KMS-11 (cell line): ENCODE results near the gene AFF3.

Experiments
- H2AFZ ChIP-seq: fragments of 200-600 bp; sonication (generic); 2 replicates; pipeline ENCODE4 v1.6.1; 2016; ENCODE audit warnings: antibody characterized with exemption, mixed run types, low read depth
- H3K27ac ChIP-seq: fragments of 200-600 bp; sonication (generic); 2 replicates; pipeline ENCODE4 v1.6.1; 2016; ENCODE audit warnings: mild to moderate bottlenecking, mixed run types
- H3K27me3 ChIP-seq: fragments of 200-600 bp; sonication (generic); 2 replicates; pipeline ENCODE4 v1.6.1; 2017; ENCODE audit warnings: mild to moderate bottlenecking, low read depth, mixed run types, moderate library complexity; ENCODE audit not compliant: insufficient read depth
- H3K36me3 ChIP-seq: fragments of 200-600 bp; sonication (generic); 2 replicates; pipeline ENCODE4 v1.6.1; 2017; ENCODE audit warnings: mild to moderate bottlenecking, mixed run types; ENCODE audit not compliant: insufficient read depth
- H3K4me1 ChIP-seq: fragments of 200-600 bp; sonication (generic); 2 replicates; pipeline ENCODE4 v1.6.1; 2016; ENCODE audit warnings: mild to moderate bottlenecking, low read depth, mixed run types; ENCODE audit not compliant: poor library complexity, severe bottlenecking
- H3K4me2 ChIP-seq: fragments of 200-600 bp; sonication (generic); 2 replicates; pipeline ENCODE4 v1.7.0; 2016; ENCODE audit warnings: mild to moderate bottlenecking, mixed run types
- H3K4me3 ChIP-seq: fragments of 200-600 bp; sonication (generic); IDR thresholded peaks from 2 replicates; pipeline ENCODE4 v1.6.1; 2017; ENCODE audit warnings: low read depth, low read length, mixed read lengths; ENCODE audit not compliant: insufficient read depth
- H3K79me2 ChIP-seq: fragments of 200-600 bp; sonication (generic); 2 replicates; pipeline ENCODE4 v1.6.1; 2016; ENCODE audit warnings: low read depth, mixed run types; ENCODE audit not compliant: insufficient read depth
- H3K9ac ChIP-seq: fragments of 200-600 bp; sonication (generic); 2 replicates; pipeline ENCODE4 v1.6.1; 2016; ENCODE audit warnings: mild to moderate bottlenecking, mixed run types
- H4K20me1 ChIP-seq: fragments of 200-600 bp; sonication (generic); 2 replicates; pipeline ENCODE4 v1.6.1; 2016; ENCODE audit warnings: mild to moderate bottlenecking, mixed run types; ENCODE audit not compliant: insufficient read depth
- TF ChIP-seq, protein P1 (sequence below): fragments of 200-600 bp; sonication (generic); conservative IDR thresholded peaks from 2 replicates; pipeline ENCODE4 v1.6.1; 2017; ENCODE audit warnings: low read depth, mild to moderate bottlenecking, antibody characterized with exemption, low read length, moderate library complexity, mixed read lengths

AFF3 gene

GRCh38 chr2:99572373-99573164 is 569.8 kb downstream of the AFF3 start:
- Histone ChIP-seq H4K20me1 (no peaks in the 10 kb centered on the region), H3K4me3 (no peak overlapping the region), H3K4me2 (no peak overlapping the region), H3K27me3 (no peaks in the 10 kb centered on the region), H3K36me3 (no peaks in the 10 kb centered on the region), H2AFZ (no peak overlapping the region), H3K27ac (no peak overlapping the region), H3K79me2 (no peaks in the 10 kb centered on the region), H3K9ac (no peak overlapping the region), H3K4me1 (no peaks in the 10 kb centered on the region)
- TF ChIP-seq, protein P1, sequence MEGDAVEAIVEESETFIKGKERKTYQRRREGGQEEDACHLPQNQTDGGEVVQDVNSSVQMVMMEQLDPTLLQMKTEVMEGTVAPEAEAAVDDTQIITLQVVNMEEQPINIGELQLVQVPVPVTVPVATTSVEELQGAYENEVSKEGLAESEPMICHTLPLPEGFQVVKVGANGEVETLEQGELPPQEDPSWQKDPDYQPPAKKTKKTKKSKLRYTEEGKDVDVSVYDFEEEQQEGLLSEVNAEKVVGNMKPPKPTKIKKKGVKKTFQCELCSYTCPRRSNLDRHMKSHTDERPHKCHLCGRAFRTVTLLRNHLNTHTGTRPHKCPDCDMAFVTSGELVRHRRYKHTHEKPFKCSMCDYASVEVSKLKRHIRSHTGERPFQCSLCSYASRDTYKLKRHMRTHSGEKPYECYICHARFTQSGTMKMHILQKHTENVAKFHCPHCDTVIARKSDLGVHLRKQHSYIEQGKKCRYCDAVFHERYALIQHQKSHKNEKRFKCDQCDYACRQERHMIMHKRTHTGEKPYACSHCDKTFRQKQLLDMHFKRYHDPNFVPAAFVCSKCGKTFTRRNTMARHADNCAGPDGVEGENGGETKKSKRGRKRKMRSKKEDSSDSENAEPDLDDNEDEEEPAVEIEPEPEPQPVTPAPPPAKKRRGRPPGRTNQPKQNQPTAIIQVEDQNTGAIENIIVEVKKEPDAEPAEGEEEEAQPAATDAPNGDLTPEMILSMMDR: no peak

DNA sequence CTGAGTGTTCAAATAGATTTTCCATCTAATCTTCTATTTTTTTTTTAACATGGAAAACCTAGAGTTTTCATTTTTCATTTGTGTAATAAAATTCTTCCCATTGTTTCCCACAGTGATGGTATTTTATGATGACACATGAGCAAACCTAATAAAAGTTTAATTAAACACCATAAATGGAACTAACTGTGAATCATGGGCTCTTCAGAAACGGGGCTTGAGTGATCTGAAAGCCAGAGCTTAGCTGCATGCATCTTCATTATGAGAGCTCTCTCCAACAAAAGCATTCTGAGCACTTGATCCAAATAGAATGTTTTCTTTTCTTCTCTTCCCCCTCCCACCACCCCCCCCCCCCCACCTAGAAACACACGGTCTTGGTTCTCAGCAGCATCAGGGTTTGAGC is 570.4 kb downstream of the AFF3 start:
- H3K4me3 ChIP-seq: no peak overlapping the region
- H3K4me1 ChIP-seq: no peaks in the 10 kb centered on the region

DNA sequence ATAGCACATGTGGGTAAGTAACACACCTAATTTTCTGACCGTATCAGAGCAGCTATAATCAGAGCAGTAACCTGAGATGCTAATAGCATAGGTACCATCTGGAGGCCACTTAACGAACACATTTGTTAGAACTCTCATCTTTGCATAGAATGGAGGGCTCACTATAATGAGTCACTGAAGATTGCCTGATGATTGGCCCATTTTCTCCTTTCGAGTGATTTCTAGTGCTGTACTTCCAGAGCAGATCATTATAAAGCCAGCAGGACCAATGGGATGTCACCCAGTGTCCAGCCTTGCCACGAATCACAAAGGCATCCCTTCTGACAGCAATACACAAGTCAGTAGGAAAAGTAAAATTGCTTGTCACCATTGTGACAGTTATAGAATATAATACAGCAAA is 570.9 kb downstream of the AFF3 start:
- H3K79me2 ChIP-seq: no peaks in the 10 kb centered on the region
- no peaks in the 10 kb centered on the region for H3K4me1 ChIP-seq
- H3K36me3 ChIP-seq: no peaks in the 10 kb centered on the region
- H2AFZ ChIP-seq: no peak overlapping the region
- H4K20me1 ChIP-seq: no peaks in the 10 kb centered on the region
- no peak overlapping the region for H3K4me3 ChIP-seq
- H3K9ac ChIP-seq: no peak overlapping the region
- no peaks in the 10 kb centered on the region for H3K27me3 ChIP-seq
- no peak overlapping the region for H3K27ac ChIP-seq
- no peak overlapping the region for H3K4me2 ChIP-seq
- TF ChIP-seq, protein P1: no peak

More for the DNA sequence above, 570.4 kb downstream of the AFF3 start:
- Histone ChIP-seq H4K20me1 (no peaks in the 10 kb centered on the region), H3K4me2 (no peak overlapping the region), H3K79me2 (no peaks in the 10 kb centered on the region), H3K9ac (no peak overlapping the region), H3K27me3 (no peaks in the 10 kb centered on the region), H3K36me3 (no peaks in the 10 kb centered on the region), H3K27ac (no peak overlapping the region), H2AFZ (no peak overlapping the region)
- TF ChIP-seq, protein P1: no peak

DNA sequence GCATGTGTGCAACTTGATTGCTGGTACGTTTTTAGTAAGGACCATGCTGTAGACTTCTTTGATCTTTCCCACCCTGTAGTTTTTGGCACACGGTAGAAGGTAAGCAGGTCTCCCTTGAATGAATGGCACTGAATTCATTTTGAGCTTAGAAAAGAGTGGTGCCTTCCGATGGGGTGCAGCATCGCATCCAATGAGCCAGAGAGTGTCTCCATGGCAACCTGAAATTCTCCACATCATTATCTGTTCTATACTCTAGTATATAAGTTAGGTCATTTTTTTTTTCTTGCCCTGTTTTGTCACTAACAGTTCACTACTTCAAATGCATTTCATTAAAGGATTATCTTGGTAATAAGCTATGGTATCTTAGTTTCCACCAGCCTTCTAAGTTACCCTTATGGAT is 571.4 kb downstream of the AFF3 start:
- H3K4me1 ChIP-seq: no peaks in the 10 kb centered on the region
- no peak overlapping the region for H3K4me3 ChIP-seq
- H3K27ac ChIP-seq: no peak overlapping the region
- no peak overlapping the region for H3K9ac ChIP-seq
- no peak overlapping the region for H2AFZ ChIP-seq
- H3K4me2 ChIP-seq: no peak overlapping the region
- no peaks in the 10 kb centered on the region for H4K20me1 ChIP-seq
- no peaks in the 10 kb centered on the region for H3K36me3 ChIP-seq
- H3K79me2 ChIP-seq: no peaks in the 10 kb centered on the region
- TF ChIP-seq, protein P1: no peak
- H3K27me3 ChIP-seq: no peaks in the 10 kb centered on the region
